ENCODE results near the gene TEAD2. TPM values are rescaled to one million over a fixed set of nuclear protein-coding genes. Genes with fewer than 3 reads are reported as not detected.
"Not testable (repeated sequence)": the region's sequence is repeated elsewhere in the genome, so short reads cannot be mapped to it uniquely, and the experiment has no call there.

The TEAD2 gene
- total RNA-seq, 1 donor from 2014 or later, result 63.6 TPM

GRCh38 chr19:49318296-49318695 lies 43.9 kb downstream of the TEAD2 start:
- DNase-seq (ENCODE audit: missing footprints) (no peak), ATAC-seq (no peak)
- intact Hi-C loops (cut with DNase I), result no loop called here

GRCh38 chr19:49316284-49316683 lies 45.9 kb downstream of the TEAD2 start:
- DNase-seq (ENCODE audit: missing footprints), result no peak
- no peak for ATAC-seq
- intact Hi-C loops (cut with DNase I), result no loop called here

GRCh38 chr19:49315111-49315510 lies 47.1 kb downstream of the TEAD2 start:
- ATAC-seq, result no peak
- DNase-seq (ENCODE audit: missing footprints), result no peak

GRCh38 chr19:49309087-49309486 lies 53.1 kb downstream of the TEAD2 start:
- DNase-seq (ENCODE audit: missing footprints), result no peak
- no peak for ATAC-seq
- intact Hi-C loops (cut with DNase I), result no loop called here

More at GRCh38 chr19:49315111-49315510, 47.1 kb downstream of the TEAD2 start:
- intact Hi-C loops (cut with DNase I), result no loop called here

- ATAC-seq; DNase-seq (ENCODE audit: missing footprints); intact Hi-C loops (cut with DNase I): not testable (repeated sequence)
Observed at GRCh38 chr19:49306734-49307133, 55.5 kb downstream of the TEAD2 start.

GRCh38 chr19:49301866-49302252 lies 60.4 kb downstream of the TEAD2 start:
- intact Hi-C loops (cut with DNase I), result no loop called here
- no peak for DNase-seq (ENCODE audit: missing footprints)
- ATAC-seq, result no peak

GRCh38 chr19:49301165-49301865 lies 60.9 kb downstream of the TEAD2 start:
- intact Hi-C loops (cut with DNase I), result no loop called here
- DNase-seq (ENCODE audit: missing footprints) (peak; percentile 91), ATAC-seq (peak; percentile 86)

GRCh38 chr19:49298653-49299052 lies 63.6 kb downstream of the TEAD2 start:
- DNase-seq (ENCODE audit: missing footprints); intact Hi-C loops (cut with DNase I); ATAC-seq: not testable (repeated sequence)

- DNase-seq (ENCODE audit: missing footprints) (no peak), ATAC-seq (no peak)
- intact Hi-C loops (cut with DNase I), result no loop called here
Observed at GRCh38 chr19:49297403-49297802, 64.8 kb downstream of the TEAD2 start.

GRCh38 chr19:49295208-49295880 lies 66.9 kb downstream of the TEAD2 start:
- DNase-seq (ENCODE audit: missing footprints) (no peak), ATAC-seq (no peak)
- intact Hi-C loops (cut with DNase I), result no loop called here

- intact Hi-C loops (cut with DNase I), result no loop called here
- no peak for ATAC-seq
- DNase-seq (ENCODE audit: missing footprints), result no peak
Observed at GRCh38 chr19:49294401-49294800, 67.8 kb downstream of the TEAD2 start.

Small RNA genes within 50 kb of the gene (microRNA-seq; reads per million reads assigned to microRNA genes)
- not detected for gene MIR4324

Other genes with a start within 250 kb of the TEAD2 start
- 21.1 TPM for gene LIN7B, start 248.0 kb downstream of the TEAD2 start, total RNA-seq
- 1.8 TPM for gene C19orf73, start 243.3 kb downstream of the TEAD2 start, total RNA-seq
- 4.1 TPM for gene PPFIA3, start 242.9 kb downstream of the TEAD2 start, total RNA-seq
- 843 TPM for gene HRC, start 207.0 kb downstream of the TEAD2 start, total RNA-seq
- 28.5 TPM for gene TRPM4, start 204.6 kb downstream of the TEAD2 start, total RNA-seq
- gene SLC6A16, start 37.2 kb downstream of the TEAD2 start, total RNA-seq, result 0.92 TPM
- 9.1 TPM for gene CD37, start 27.0 kb downstream of the TEAD2 start, total RNA-seq
- not detected for gene DKKL1, start 1.5 kb upstream of the TEAD2 start, total RNA-seq
- not detected for gene KASH5, start 25.8 kb upstream of the TEAD2 start, total RNA-seq
- not detected for gene PTH2, start 61.0 kb upstream of the TEAD2 start, total RNA-seq
- not detected for gene GFY, start 63.0 kb upstream of the TEAD2 start, total RNA-seq
- 1.8 TPM for gene SLC17A7, start 79.1 kb upstream of the TEAD2 start, total RNA-seq
- 32.4 TPM for gene PIH1D1, start 89.4 kb upstream of the TEAD2 start, total RNA-seq
- 12.7 TPM for gene ALDH16A1, start 90.8 kb upstream of the TEAD2 start, total RNA-seq
- 4.7 TPM for gene FLT3LG, start 111.8 kb upstream of the TEAD2 start, total RNA-seq
- gene RPL13A, start 125.2 kb upstream of the TEAD2 start, total RNA-seq, result 1,486 TPM
- gene RPS11, start 134.0 kb upstream of the TEAD2 start, total RNA-seq, result 1,100 TPM
- 105 TPM for gene FCGRT, start 150.2 kb upstream of the TEAD2 start, total RNA-seq
- 7.4 TPM for gene RCN3, start 165.6 kb upstream of the TEAD2 start, total RNA-seq
- gene NOSIP, start 218.1 kb upstream of the TEAD2 start, total RNA-seq, result 49.6 TPM
- gene PRRG2, start 218.9 kb upstream of the TEAD2 start, total RNA-seq, result 0.76 TPM
- 14.5 TPM for gene PRR12, start 228.8 kb upstream of the TEAD2 start, total RNA-seq

Measured in Right ventricle myocardium inferior (tissue), 1 donor.